Body of pancreas (tissue), 4 donors: ENCODE measurements around the gene KCTD15.

Experiments used
- CTCF ChIP-seq, 7 experiments: fragments of 450-650 bp in 4 of 7; fragments of 200-600 bp in 3 of 7; sonication (generic) in 3 of 7; IDR thresholded peaks; one replicate each; pipeline ENCODE4 v1.5.1; 2016 to 2019; ENCODE audit warnings: antibody characterized with exemption in 7 of 7
- POLR2A ChIP-seq, 3 donors: fragments of 450-650 bp; IDR thresholded peaks; one replicate each; pipeline ENCODE4 v1.6.1; 2016; ENCODE audit warnings: antibody characterized with exemption in 3 of 3, mild to moderate bottlenecking in 2 of 3

GRCh38 chr19:33840382-33840781 is 43.7 kb downstream of the KCTD15 start:
- TF ChIP-seq CTCF (IDR thresholded peaks at IDR 0.05) = no peak
- TF ChIP-seq POLR2A (IDR thresholded peaks at IDR 0.05) = no peak
